ENCODE data around the gene SAMD7.
A peak's percentile ranks its signal among the peaks of the same experiment; 100 is the strongest.

The SAMD7 gene, protein sequence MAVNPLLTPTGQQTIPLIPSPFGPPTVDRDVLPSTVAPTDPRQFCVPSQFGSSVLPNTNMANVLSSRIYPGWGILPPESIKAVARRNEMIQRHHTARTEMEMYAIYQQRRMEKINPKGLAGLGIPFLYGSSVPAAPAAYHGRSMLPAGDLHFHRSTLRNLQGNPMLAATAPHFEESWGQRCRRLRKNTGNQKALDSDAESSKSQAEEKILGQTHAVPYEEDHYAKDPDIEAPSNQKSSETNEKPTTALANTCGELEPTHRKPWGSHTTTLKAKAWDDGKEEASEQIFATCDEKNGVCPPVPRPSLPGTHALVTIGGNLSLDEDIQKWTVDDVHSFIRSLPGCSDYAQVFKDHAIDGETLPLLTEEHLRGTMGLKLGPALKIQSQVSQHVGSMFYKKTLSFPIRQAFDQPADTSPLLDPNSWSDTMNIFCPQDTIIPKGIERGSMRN

DNA sequence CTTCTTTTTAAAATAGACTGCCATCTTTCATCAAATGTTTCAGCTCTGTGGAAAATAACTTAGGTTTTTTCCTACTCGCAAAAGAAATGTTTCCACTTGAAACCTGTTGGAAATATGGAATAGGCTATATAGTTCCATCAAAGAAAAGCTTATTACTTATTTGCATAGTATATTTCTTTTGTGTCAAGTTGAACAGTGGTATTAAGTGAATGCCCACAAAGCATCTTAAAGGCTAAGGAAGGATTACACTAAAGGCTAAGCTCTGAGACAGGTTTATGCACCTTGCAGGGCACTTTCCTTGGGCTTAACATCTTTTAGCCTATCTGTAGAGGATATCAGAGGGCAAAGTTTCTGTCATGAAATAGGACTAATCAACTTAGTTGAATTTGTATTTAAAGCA, at the start of gene SAMD7:
SAMD7 (plus strand) TSS at position 301 of the 400 bp plus-strand sequence. CDS start 7,927 bp downstream, outside the sequence.
- no peak for DNase-seq (ENCODE audit: low read depth in 2 of 2)

DNA sequence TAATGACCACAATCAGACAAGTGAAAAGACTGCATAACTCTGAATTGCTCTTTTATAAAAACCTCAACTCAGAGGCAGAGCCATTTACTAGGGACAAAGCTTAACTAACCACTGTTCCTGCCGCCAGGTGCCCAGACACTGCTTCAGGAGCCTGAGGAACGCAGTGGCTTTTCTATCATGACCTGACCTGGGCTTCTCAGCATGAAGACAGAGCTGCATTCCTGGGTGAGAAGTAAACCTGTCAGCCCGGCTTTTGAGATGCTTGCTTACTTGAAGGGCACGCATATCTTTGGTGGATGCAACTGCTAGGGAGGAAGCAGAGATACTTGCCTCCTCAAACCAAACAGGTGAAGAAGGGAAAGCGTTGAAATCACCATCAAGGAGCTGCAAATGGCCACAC, 49.5 kb upstream of the SAMD7 start:
- no peak for DNase-seq (ENCODE audit: low read depth in 2 of 2)

DNA sequence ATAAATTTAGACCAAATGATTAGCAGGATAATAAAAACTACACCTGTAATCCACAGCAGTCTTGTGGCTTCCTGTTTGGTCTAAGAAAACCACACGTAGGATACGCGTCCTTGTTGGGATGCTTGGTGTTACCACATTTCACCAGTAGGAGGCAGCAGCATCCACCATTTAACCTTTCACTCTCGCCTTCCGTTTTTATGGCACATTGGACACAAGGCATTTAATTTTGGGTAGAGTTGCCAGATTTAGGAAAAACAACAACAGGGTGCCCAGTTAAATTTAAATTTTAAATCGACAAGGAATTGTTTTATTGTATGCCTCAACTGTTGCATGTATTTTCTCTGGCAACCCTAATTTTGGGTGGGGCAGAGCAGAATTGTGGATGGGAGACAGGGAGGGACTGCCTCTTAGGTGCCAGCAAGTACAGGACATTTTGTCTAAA, 47.9 kb upstream of the SAMD7 start:
- DNase-seq (ENCODE audit: low read depth in 2 of 2), result peak; percentile 25 to 56

DNA sequence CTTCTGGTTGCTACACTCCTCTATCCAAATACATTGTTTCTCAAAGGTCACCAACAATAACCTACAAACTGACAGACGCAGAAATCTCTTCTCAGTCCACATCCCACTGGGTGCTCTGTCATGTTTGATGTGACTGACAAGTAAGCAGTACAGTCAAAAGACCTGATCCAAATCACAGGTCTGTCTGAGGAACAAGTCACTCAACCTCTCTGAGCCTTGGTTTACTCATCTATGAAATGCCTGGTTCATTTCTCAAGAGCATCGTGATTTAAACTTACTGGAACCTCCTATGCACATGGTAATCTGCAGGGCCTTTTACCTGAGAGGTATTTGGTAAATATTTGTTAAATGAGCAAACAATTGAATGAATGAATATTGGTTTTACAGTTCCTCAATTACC, 47.1 kb upstream of the SAMD7 start:
- no peak for DNase-seq (ENCODE audit: low read depth in 2 of 2)

DNA sequence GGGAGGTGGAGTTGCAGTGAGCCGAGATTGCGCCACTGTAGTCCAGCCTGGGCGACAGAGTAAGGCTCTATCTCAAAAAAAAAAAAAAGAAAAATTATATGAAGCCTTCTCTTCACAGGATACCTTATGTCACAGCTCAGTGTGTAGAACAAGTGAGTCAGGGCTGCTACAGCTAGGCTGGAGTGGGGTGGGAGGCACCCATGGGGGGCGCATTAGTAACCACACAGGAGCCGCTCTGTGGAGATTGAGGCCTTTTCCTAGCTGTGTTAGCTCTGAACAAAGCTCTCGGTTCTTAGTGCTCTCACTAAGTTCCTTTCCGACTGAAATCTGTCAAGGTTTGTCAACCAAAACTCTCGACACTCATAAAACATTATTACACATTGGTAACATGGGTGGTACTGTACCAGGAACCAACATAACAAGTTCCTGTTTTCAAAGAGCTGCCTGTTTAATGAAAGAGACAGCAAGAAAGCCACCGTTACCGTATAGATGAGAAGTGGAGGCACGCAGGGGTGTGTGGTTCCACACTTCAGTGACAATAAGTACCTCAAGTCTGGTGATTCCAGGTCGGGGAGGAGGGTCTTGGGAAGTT, 46.1 kb upstream of the SAMD7 start:
- peak in 1 of 2 donors; percentile 4 for DNase-seq (ENCODE audit: low read depth in 2 of 2)

DNA sequence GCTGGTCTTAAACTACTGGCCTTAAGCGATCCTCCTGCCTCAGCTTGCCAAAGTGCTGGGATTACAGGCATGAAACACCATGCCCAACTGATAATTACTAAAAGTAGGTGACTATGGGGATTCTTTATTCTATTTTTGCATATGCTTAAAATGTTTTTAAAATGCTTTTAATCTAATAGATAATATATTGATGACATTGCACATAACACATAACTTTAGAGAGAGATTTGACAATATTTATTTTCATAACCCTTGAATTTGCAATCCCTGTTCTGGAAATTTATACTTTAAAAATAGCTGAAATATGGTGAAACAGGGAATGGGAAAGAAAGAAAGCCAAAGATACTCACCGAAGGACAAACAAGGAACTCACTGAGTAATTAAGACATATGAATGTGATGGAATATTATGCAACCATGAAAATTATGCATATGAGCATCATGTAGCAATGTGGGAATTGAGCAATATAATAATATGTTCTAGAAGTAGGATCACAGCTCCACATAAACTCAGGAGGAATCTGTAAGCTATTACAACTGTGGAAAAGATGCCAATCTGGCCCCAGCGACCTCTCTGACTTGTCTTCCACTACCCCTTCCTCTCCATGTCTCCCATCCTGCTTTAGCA, 43.7 kb upstream of the SAMD7 start:
- DNase-seq (ENCODE audit: low read depth in 2 of 2), result no peak

DNA sequence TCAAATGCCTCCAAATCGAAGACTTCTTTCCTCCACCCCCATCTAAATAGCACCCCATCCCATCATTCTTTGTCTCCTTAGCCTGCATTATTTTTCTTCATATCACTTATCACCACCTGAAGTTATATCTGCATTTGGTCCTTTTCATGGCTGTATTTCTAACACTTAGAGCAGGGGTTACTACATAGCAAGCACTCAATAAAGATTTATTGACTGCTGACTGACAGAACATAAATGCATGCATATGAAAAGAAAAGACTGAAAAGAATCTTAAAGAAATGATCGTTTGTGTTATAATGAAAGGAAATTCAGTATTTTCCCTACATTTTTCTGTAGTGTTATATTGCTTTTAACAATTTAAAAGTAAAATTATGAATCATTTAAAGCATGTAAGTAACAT, 43.0 kb upstream of the SAMD7 start:
- DNase-seq (ENCODE audit: low read depth in 2 of 2), result no peak

DNA sequence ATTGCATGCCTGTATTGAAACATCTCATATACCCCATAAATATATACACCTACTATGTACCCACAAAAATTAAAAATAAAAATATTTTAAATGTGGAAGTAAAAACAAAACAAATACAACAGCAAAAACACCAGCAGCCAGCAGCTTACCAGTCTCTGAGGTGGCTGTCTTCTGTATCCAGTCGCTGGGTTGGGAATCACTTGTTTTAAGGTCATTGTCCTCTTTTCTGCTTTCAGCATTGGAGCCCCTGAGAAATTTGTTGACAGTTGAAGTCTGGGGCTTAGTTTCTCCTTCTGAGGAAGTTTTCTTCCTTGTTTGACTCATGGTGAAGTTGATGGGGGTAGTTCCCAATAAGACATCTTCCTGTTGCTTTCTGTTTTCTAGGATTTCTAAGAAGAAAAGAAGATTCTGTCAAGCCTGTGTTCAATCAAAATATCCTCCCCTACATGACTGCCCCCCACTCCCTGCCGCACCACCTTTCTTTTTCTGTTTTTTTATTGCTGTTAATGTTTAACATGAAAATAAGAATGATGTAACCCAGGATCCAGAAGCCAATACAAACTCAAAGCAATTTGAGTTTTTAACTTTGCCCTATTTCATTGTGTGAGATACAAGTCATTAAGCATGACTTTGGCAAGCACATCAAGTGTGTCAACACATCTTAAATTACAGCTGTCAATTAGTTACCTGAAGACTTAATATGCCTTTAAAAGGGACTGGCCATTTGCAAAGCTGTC, 41.7 kb upstream of the SAMD7 start, which contains the start of gene LRRC31:
LRRC31 (minus strand) TSS at position 452 of the 737 bp plus-strand sequence; CDS start at position 324, 128 bp downstream.
- DNase-seq (ENCODE audit: low read depth in 2 of 2), result no peak

DNA sequence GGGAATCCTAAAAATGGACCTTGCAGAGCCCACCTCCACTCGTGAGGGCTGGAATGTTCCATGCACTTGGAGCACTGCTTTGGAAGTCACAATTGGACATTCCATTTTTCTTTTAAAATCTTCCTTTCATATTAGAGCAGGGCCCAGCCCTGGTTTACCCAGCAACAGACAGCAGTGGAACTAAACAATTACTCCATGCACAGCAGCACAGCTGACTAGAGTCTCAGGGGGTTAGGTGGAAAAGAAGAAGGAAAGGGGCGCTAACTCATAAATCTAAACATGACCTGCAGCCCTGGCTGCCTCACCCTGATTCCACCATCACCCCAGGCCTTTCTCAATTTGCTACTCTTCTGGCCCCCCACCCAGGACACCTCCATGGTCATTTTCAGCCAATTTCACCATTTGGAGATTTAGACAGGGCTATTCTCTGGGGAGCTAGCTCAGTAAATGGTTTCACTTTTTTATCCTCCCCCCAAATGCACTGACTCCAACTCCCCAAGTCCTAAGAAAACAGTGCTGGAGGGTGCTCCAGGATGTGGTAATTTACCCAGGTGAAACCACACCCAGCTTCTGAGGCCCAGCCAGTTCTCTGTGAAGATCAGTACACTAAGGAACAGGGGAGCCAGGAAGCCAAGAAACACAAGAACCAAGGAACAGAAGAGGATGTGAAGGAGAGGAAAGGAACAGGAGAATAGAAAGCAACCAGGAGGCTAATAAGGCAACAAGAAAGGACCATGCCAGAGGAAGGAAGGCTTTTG, 40.1 kb upstream of the SAMD7 start:
- DNase-seq (ENCODE audit: low read depth in 2 of 2), result no peak

DNA sequence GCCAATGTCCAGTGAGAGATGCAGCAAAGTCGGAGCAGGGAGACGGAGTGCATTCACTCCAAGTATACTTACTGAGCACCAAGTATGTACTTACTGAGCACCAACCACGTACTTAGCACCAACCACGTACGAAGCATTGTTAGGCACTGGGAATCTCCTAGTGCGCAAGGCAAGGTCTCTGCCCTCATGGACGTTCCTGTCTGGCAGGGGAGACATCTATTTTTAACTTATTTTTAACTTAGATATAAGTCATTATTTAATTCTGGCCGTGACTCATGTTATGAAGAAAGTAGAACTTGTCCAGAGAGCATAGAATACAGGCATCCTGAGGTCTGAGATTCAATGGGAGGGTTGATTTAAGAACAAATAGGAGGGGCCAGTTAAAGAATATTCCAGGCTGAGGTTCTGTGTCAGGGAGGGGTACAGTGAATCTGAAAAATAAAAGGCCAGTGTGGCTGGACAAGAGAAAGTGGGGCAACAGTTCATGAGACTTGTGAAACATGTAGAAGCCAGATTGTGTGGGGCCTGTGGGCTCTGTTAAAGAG, 32.3 kb upstream of the SAMD7 start:
- DNase-seq (ENCODE audit: low read depth in 2 of 2), result no peak

DNA sequence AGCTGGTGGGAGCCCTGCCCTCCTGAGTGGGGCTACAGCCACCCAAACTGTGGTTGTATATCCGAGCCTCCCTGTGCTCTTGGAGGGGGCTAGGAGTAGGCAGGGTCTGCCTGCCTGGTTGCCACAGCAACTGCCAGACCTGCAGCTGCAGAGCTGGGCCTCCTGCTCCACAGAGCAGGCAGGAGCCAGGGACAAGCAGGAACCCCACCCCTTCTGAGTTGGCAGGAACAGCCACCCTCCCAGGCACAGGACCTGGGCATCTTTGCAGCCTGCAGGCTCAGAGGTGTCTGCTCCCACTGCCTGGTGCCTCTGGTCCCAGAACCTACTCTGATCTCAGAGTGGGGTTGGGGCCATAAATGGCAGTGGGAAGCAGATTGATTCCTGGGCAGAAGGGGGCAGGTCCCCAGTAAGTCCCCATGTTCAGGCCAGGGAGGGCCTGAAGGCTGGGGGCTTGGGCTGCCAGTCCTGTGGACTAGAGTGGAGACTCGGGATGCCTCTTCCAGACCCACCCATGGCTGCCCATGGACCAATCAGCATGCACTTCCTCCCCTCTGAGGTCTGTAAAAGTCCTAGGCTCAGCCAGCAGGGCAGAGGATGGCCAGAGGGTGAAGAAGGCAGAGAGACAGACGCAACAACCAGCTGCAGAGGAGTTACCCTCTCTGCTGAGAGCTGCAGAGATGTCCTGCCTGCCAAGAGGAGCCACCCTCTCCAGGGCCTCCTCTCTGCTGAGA, 31.4 kb upstream of the SAMD7 start:
- no peak for DNase-seq (ENCODE audit: low read depth in 2 of 2)

DNA sequence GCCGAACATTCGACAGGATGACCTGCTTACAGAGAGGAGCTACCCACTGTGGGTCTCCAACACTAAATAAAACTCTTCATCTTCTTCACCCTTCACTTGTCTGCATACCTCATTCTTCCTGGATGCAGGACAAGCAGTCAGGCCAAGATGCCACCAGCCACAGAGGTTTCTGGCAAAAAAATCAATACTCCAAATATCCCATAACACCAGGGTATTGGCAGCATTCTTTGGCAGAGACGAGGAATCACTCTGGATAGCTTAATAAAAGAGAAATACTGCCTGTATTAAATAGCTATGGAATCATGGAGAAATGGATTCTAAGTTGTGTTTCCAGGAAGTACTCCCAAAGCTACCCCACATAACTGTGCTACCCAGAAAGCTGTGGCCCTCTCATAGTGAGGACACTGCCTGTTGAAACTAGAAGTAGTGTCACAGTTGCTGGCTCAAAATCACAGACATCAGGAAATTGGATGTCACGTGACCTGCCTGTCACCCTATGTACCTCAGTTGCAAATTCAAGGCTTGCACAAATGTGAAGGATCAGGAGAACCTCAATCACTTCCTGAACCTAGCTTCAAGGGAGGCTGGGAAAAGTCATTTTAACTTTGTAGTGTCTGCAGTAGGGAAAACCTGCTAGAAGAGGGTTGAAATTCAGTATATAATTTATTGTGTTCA, 30.7 kb upstream of the SAMD7 start:
- no peak for DNase-seq (ENCODE audit: low read depth in 2 of 2)

DNA sequence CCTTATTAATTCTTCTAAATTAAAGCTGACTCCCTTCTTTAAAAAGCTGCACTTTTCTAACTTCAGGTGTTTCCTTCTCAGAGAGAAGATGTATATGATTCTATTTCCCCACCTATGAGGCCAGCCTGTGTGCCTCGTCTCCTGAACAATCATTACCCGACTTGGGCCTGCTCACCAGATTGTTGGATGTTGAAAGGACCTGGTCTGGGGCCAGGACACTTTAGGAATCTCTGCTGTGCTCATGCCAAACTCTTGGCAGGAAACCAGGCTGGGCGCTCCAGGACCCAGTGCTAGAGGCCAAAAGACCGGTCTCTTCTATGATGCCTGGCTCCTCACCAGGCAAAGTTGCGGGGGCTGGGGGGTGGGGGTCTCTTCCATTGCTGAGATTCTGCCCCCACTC, 24.7 kb upstream of the SAMD7 start:
- no peak for DNase-seq (ENCODE audit: low read depth in 2 of 2)

DNA sequence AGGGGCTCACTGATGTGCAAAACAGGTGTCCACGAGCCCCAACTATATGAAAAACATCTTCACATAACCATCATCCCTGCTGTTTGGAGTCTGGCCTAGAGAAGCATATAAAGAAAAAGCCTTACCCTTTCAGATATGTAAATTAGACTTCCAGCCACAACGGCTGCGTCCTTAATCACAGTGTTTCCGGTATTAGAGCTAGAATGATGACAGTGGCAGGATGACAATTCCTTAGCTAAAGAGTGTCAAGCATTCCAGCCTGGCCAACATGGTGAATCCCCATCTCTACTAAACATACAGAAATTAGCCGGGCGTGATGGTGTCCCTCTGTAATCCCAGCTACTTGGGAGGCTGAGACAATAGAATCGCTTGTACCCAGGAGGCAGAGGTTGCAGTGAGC, 19.5 kb upstream of the SAMD7 start:
- no peak for DNase-seq (ENCODE audit: low read depth in 2 of 2)

DNA sequence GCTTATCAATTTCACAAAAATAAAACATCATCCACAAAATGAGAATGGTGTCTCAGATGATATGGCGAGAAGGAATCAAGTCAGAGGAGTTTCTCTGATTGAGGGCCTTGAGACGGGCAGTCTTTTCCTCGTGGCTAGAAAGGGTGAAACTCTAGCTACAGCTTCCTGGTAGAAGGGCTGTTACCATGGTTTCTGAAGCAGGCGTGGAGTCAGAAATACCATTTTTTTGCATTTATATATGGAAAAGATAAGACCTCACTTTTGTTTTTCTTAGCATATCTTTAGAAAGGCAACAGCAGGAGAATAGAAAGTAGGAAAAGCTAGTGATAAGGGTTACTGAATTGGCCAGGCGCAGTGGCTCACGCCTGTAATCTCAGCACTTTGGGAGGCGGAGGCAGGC, 17.3 kb upstream of the SAMD7 start:
- DNase-seq (ENCODE audit: low read depth in 2 of 2), result no peak

DNA sequence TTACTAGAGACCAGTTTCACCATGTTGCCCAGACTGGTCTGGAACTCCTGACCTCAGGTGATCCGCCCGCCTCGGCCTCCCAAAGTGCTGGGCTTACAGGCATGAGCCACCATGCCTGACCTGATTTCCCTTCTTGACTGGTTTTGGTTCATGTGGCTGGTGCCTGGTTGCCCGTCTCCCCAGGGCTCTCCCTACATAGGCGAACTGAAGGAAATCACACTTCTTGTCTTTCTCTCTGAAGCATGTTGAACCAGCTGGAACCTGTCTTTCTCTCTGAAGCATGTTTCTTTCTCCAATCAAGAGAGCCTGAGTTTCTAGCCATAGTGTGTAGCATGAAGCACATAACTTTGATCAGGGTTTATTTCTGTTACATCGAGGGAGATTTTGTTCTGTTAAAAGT, 16.3 kb upstream of the SAMD7 start:
- DNase-seq (ENCODE audit: low read depth in 2 of 2), result no peak

DNA sequence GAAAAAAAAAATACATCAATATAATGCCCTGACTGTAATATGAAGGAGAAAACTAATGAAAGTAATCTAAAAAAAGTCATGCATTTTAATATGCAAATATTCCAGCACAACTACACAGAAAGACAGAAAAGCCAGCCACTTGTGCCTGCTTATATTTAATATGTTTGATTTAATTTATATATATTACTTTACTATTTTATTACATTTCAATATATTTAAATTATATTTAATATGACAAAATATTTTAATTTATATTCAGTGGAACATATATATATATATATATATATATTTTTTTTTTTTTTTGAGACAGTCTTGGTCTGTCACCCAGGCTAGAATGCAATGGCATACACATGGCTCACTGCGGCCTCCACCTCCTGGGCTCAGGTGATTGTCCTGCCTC, 14.1 kb upstream of the SAMD7 start:
- no peak for DNase-seq (ENCODE audit: low read depth in 2 of 2)

DNA sequence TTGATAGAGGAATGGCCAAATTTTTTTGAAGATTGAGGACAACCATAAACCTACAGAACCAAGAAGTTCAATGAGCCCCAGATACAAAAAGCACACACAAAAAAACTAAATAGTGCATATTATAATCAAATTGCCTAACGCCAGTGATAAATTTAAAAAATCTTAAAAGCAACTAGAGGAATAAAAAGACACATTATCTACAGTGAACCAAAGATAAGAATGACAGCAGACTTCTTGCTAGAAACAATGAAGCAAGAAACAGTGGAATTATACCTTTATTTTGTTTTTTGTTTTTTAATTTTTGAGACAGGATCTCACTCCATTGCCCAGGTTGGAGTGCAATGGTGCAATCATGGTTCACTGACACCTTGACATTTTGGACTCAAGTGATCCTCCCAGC, 9.9 kb upstream of the SAMD7 start:
- DNase-seq (ENCODE audit: low read depth in 2 of 2), result no peak

DNA sequence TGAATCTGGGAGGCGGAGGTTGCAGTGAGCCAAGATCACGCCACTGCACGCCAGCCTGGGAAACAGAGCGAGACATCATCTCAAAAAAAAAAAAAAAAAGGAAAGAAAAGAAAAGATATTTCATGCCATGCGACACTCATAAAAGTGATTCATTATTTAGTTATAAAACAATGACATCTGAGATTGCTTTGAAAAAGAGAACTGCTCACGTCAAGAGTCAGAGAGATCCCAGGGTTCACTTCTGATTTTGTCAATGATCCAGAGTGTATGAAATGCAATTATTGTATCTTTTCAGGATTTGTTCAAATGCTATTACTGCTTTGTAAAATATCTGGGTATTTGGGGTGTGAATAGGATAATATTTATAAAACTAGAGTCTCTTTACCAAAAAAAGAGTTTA, 6.0 kb upstream of the SAMD7 start:
- DNase-seq (ENCODE audit: low read depth in 2 of 2), result no peak

DNA sequence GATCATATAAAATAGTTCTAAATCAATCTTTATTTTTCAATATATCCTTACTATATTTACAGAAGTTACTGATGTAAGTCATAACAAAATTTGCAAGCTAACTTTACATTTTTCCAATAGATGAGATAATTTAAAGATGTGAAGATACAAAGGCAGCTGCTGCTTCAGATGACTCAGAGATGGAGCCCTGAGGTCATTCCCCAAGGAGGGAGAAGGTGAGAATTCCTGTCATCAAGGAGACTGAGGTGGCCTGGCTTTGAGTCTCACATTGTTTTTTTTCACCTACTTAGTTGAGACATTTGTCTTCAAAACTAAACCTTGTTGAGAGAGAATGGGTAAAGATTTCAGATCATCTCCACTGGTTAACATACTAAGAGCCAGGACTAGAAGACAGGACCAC, 3.9 kb upstream of the SAMD7 start:
- DNase-seq (ENCODE audit: low read depth in 2 of 2), result no peak
